ENCODE measurements around the gene MAEL. TPM values are rescaled to one million over a fixed set of nuclear protein-coding genes. Genes with fewer than 3 reads are reported as not detected.

MAEL gene
- polyA plus RNA-seq (2012; rRNA removed) = not detected in 2 replicates
- 0.03 TPM in 1 of 2 replicates, not detected in the other for polyA plus RNA-seq (2012; cell fraction: cytosol; rRNA removed)
- polyA plus RNA-seq (2012; cell fraction: nucleus; rRNA removed) = not detected in 2 replicates

DNA sequence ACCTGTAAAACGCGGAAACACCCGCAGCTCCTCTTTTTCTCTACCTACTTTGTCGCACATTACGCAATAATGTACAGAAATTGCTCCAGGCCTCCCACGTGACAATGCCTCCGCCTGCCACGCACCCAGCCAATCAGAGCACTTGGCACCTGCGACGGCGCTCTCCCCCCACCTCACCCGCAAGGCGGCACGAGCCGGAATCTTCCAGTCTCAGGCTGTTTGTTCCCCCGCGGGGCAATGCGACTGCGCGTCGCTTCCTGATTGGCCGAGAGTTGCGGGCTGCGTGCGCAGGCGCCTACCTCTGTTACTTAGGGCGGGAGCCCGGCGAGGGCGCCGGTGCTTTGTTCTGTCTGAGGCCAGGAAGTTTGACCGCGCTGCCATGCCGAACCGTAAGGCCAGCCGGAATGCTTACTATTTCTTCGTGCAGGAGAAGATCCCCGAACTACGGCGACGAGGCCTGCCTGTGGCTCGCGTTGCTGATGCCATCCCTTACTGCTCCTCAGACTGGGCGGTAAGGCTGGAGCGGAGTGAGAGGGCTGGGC is at the start of gene MAEL:
TSS of gene MAEL (plus strand) at position 307 of the 542 bp plus-strand sequence. CDS start at position 380, 73 bp downstream.
- Histone ChIP-seq H3K36me3 (replicated peaks in 1 of 2; ENCODE audit: control insufficient read depth in 1 of 2, insufficient read depth in 2 of 2, low read length in 1 of 2) (no peaks in the 10 kb centered on the region), H3K4me3 (ENCODE audit: low read depth in 2 of 2, low read length in 1 of 2) (no peak within 1 kb of the TSS), H3F3A (replicated peaks; ENCODE audit: insufficient read depth) (no peaks in the 10 kb centered on the region), H3K4me1 (ENCODE audit: control insufficient read depth in 1 of 2, insufficient read depth in 2 of 2, low read depth in 1 of 2, low read length in 1 of 2) (no peaks in the 10 kb centered on the region), H3K79me2 (ENCODE audit: insufficient read depth) (no peaks in the 10 kb centered on the region), H3K9ac (no peak within 1 kb of the TSS), H3K4me2 (no peak within 1 kb of the TSS), H4K20me1 (ENCODE audit: insufficient read depth) (no peaks in the 10 kb centered on the region), H3K9me2 (no peaks in the 10 kb centered on the region), H3K27ac (ENCODE audit: low read depth in 2 of 2, low read length in 1 of 2) (no peak within 1 kb of the TSS), H2AFZ (ENCODE audit: low read depth) (no peak within 1 kb of the TSS), H3K9me3 (no peaks in the 10 kb centered on the region), H3K27me3 (ENCODE audit: insufficient read depth) (no peaks in the 10 kb centered on the region; the same call in 1 of the 2 replicates)
- no peak for DNase-seq
- POLR2A ChIA-PET = no interaction called here
- WGBS (ENCODE audit: low lambda C conversion rate) = 64% methylated on average over 30 of the region's 45 CpGs
- TF ChIP-seq, protein P1, sequence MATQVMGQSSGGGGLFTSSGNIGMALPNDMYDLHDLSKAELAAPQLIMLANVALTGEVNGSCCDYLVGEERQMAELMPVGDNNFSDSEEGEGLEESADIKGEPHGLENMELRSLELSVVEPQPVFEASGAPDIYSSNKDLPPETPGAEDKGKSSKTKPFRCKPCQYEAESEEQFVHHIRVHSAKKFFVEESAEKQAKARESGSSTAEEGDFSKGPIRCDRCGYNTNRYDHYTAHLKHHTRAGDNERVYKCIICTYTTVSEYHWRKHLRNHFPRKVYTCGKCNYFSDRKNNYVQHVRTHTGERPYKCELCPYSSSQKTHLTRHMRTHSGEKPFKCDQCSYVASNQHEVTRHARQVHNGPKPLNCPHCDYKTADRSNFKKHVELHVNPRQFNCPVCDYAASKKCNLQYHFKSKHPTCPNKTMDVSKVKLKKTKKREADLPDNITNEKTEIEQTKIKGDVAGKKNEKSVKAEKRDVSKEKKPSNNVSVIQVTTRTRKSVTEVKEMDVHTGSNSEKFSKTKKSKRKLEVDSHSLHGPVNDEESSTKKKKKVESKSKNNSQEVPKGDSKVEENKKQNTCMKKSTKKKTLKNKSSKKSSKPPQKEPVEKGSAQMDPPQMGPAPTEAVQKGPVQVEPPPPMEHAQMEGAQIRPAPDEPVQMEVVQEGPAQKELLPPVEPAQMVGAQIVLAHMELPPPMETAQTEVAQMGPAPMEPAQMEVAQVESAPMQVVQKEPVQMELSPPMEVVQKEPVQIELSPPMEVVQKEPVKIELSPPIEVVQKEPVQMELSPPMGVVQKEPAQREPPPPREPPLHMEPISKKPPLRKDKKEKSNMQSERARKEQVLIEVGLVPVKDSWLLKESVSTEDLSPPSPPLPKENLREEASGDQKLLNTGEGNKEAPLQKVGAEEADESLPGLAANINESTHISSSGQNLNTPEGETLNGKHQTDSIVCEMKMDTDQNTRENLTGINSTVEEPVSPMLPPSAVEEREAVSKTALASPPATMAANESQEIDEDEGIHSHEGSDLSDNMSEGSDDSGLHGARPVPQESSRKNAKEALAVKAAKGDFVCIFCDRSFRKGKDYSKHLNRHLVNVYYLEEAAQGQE (IDR thresholded peaks at IDR 0.05; ENCODE audit: low read depth, low read length) = no peak
- TF ChIP-seq NRF1 (IDR thresholded peaks at IDR 0.05; ENCODE audit: low read depth, low read length) = no peak
- no peak for TF ChIP-seq YY1 (IDR thresholded peaks at IDR 0.05; ENCODE audit: low read depth)
- TF ChIP-seq FOXM1 (IDR thresholded peaks at IDR 0.05; ENCODE audit: low read depth) = no peak
- TF ChIP-seq, protein P2, sequence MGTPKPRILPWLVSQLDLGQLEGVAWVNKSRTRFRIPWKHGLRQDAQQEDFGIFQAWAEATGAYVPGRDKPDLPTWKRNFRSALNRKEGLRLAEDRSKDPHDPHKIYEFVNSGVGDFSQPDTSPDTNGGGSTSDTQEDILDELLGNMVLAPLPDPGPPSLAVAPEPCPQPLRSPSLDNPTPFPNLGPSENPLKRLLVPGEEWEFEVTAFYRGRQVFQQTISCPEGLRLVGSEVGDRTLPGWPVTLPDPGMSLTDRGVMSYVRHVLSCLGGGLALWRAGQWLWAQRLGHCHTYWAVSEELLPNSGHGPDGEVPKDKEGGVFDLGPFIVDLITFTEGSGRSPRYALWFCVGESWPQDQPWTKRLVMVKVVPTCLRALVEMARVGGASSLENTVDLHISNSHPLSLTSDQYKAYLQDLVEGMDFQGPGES (IDR thresholded peaks at IDR 0.05; ENCODE audit: low read depth, low read length) = no peak
- TF ChIP-seq, protein P3, sequence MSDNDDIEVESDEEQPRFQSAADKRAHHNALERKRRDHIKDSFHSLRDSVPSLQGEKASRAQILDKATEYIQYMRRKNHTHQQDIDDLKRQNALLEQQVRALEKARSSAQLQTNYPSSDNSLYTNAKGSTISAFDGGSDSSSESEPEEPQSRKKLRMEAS (IDR thresholded peaks at IDR 0.05; ENCODE audit: low read depth) = no peak
- TF ChIP-seq SMC3 (IDR thresholded peaks at IDR 0.05; ENCODE audit: low read depth, low read length) = no peak
- CTCF ChIA-PET = no interaction called here

DNA sequence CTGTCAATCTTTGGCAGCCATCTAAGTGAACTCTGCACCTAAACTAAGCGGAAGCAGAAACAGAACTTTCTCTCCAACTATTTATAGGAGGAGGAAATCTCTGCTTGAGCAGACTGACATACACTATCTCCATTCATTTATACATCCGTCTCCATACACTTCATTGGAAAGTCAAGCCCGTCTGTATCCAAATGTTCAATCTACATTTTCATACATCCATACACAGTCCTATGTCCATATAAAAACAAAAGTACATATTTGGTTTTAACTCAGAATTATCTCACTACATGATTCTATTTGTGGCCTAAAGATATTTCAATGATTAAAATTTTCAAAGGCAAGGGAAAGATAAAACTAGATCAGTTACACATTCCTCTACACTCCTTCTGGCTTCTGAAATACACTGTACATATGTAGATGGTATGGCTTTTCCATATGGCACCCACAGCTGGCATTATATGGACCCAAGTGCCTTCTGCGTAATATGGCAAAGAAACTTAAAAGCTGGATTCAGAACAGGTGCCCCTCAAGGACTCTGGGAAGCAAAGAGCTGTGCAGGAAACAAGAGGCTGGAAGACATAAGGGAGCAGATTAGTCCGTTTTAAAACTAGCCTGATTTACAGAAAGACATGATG is 49.2 kb upstream of the MAEL start:
- Histone ChIP-seq H3F3A (replicated peaks; ENCODE audit: insufficient read depth) (no peaks in the 10 kb centered on the region), H3K9ac (no peak overlapping the region), H3K79me2 (ENCODE audit: insufficient read depth) (no peaks in the 10 kb centered on the region), H3K4me1 (ENCODE audit: control insufficient read depth in 1 of 2, insufficient read depth in 2 of 2, low read depth in 1 of 2, low read length in 1 of 2) (no peaks in the 10 kb centered on the region), H4K20me1 (ENCODE audit: insufficient read depth) (no peaks in the 10 kb centered on the region), H3K4me2 (no peak overlapping the region), H3K27ac (ENCODE audit: low read depth in 2 of 2, low read length in 1 of 2) (no peak overlapping the region), H2AFZ (ENCODE audit: low read depth) (no peak overlapping the region), H3K27me3 (ENCODE audit: insufficient read depth) (0 out of 2 replicates have a peak, but pooled peaks cover 2% of the 10 kb centered on the region), H3K9me3 (no peaks in the 10 kb centered on the region), H3K4me3 (ENCODE audit: low read depth in 2 of 2, low read length in 1 of 2) (no peak overlapping the region), H3K36me3 (replicated peaks in 1 of 2; ENCODE audit: control insufficient read depth in 1 of 2, insufficient read depth in 2 of 2, low read length in 1 of 2) (no peaks in the 10 kb centered on the region), H3K9me2 (no peaks in the 10 kb centered on the region)
- 32% methylated on average over 5 of the region's 5 CpGs for WGBS (ENCODE audit: low lambda C conversion rate)
- TF ChIP-seq JUND (IDR thresholded peaks at IDR 0.05) (no peak), YY1 (IDR thresholded peaks at IDR 0.05; ENCODE audit: low read depth) (no peak), MEF2A (IDR thresholded peaks at IDR 0.05; ENCODE audit: borderline replicate concordance, low read depth) (no peak), GABPA (IDR thresholded peaks at IDR 0.05; ENCODE audit: low read depth) (no peak), MXI1 (IDR thresholded peaks at IDR 0.05; ENCODE audit: low read depth, low read length) (no peak), SIN3A (IDR thresholded peaks at IDR 0.05; ENCODE audit: borderline replicate concordance, low read depth, low read length) (no peak), SMC3 (IDR thresholded peaks at IDR 0.05; ENCODE audit: low read depth, low read length) (no peak), GATA2 (CRISPR knock-in tag; IDR thresholded peaks at IDR 0.05) (no peak), TAF1 (IDR thresholded peaks at IDR 0.05; ENCODE audit: borderline replicate concordance, low read depth, low read length) (no peak)
- TF ChIP-seq, protein P4, sequence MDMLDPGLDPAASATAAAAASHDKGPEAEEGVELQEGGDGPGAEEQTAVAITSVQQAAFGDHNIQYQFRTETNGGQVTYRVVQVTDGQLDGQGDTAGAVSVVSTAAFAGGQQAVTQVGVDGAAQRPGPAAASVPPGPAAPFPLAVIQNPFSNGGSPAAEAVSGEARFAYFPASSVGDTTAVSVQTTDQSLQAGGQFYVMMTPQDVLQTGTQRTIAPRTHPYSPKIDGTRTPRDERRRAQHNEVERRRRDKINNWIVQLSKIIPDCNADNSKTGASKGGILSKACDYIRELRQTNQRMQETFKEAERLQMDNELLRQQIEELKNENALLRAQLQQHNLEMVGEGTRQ (IDR thresholded peaks at IDR 0.05; ENCODE audit: borderline replicate concordance, low read depth, low read length) = no peak
- TF ChIP-seq, protein P5, sequence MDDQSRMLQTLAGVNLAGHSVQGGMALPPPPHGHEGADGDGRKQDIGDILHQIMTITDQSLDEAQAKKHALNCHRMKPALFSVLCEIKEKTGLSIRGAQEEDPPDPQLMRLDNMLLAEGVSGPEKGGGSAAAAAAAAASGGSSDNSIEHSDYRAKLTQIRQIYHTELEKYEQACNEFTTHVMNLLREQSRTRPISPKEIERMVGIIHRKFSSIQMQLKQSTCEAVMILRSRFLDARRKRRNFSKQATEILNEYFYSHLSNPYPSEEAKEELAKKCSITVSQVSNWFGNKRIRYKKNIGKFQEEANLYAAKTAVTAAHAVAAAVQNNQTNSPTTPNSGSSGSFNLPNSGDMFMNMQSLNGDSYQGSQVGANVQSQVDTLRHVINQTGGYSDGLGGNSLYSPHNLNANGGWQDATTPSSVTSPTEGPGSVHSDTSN (IDR thresholded peaks at IDR 0.05) = no peak
- no peak for DNase-seq
- CTCF ChIA-PET = interaction anchor here (1.2 kb wide), 1 partner anchor 120 kb away, joined by 4 read pairs; no protein-coding TSS in a partner anchor
- POLR2A ChIA-PET = no interaction called here

All from SK-N-SH (cell line).